Thymus (tissue), 11 donors: ENCODE results near the gene NEDD1. TPM values are rescaled to one million over a fixed set of nuclear protein-coding genes. Genes with fewer than 3 reads are reported as not detected.

Experiments
- DNase-seq, 9 donors: peaks; one replicate each; pipeline ENCODE4 v3.0.0-alpha.2; 2013; ENCODE audit warnings: low spot score in 9 of 9, low read depth in 6 of 9, missing footprints in 1 of 9
- H3K27ac ChIP-seq, 2 donors: one replicate each; pipeline ENCODE4 v1.5.1; 2013; ENCODE audit warnings: control low read depth in 1 of 2, low read depth in 1 of 2, low read length in 1 of 2, mild to moderate bottlenecking in 1 of 2, moderate library complexity in 1 of 2
- H3K27me3 ChIP-seq, 2 donors: one replicate each; pipeline ENCODE4 v1.5.1; 2013; ENCODE audit warnings: low read length in 1 of 2; ENCODE audit not compliant: control insufficient read depth in 2 of 2, insufficient read depth in 1 of 2
- H3K36me3 ChIP-seq, 2 donors: one replicate each; pipeline ENCODE4 v1.5.1; 2013; ENCODE audit warnings: low read length in 1 of 2, mild to moderate bottlenecking in 1 of 2, moderate library complexity in 1 of 2; ENCODE audit not compliant: control insufficient read depth in 2 of 2, insufficient read depth in 2 of 2
- H3K4me1 ChIP-seq, 2 donors: one replicate each; pipeline ENCODE4 v1.5.1; 2013; ENCODE audit warnings: low read length in 2 of 2; ENCODE audit not compliant: control insufficient read depth in 2 of 2, insufficient read depth in 2 of 2
- H3K4me3 ChIP-seq, 2 donors: one replicate each; pipeline ENCODE4 v1.5.1; 2013; ENCODE audit warnings: low read length in 2 of 2, control low read depth in 1 of 2, mild to moderate bottlenecking in 1 of 2
- H3K9me3 ChIP-seq, 2 donors: one replicate each; pipeline ENCODE4 v1.5.1; 2013; ENCODE audit warnings: low read length in 1 of 2, mild to moderate bottlenecking in 1 of 2; ENCODE audit not compliant: control insufficient read depth in 2 of 2, insufficient read depth in 1 of 2
- WGBS: extraction: QIAGEN DNeasy Blood & Tissue Kit; methylation state at CpG from one replicate; pipeline ENCODE4 v1.1.7; 2013; 5-methylcytosine and 5-hydroxymethylcytosine counted together
- polyA plus RNA-seq: library from polyadenylated mRNA; stranded (reverse); fragments of 200-250 nt; gene quantifications from one replicate; pipeline ENCODE4 v1.2.3, GENCODE V29; 2013
- total RNA-seq: library from RNA; stranded (reverse); fragments of 120-200 nt; gene quantifications from one replicate; pipeline ENCODE4 v1.2.4, GENCODE V29; 2013
- donor health status: healthy.

Gene NEDD1
- total and polyA plus RNA-seq, 2 donors = 14.0 to 41.4 TPM

GRCh38 chr12:96986883-96987523 lies 79.9 kb downstream of the NEDD1 start:
- Histone ChIP-seq H3K9me3 (no peaks in the 10 kb centered on the region), H3K4me1 (peaks cover 5 to 6% of the 10 kb centered on the region in 2 donors), H3K27me3 (peaks cover 8 to 19% of the 10 kb centered on the region in 2 donors), H3K27ac (no peak overlapping the region), H3K4me3 (no peak overlapping the region), H3K36me3 (no peaks in the 10 kb centered on the region)
- 36% methylated on average over 2 of the region's 2 CpGs for WGBS
- DNase-seq = peak in 2 of 9 donors; percentile 6 to 32

- no peak overlapping the region for H3K4me3 ChIP-seq
- DNase-seq = no peak
- 88% methylated on average over 3 of the region's 3 CpGs for WGBS
- H3K27me3 ChIP-seq = peaks cover 8 to 19% of the 10 kb centered on the region in 2 donors
- H3K27ac ChIP-seq = no peak overlapping the region
- H3K36me3 ChIP-seq = no peaks in the 10 kb centered on the region
- H3K9me3 ChIP-seq = no peaks in the 10 kb centered on the region
- peaks cover 5 to 6% of the 10 kb centered on the region in 2 donors for H3K4me1 ChIP-seq
Measured at GRCh38 chr12:96988919-96989318, 81.9 kb downstream of the NEDD1 start.

GRCh38 chr12:96989916-96990315 lies 82.9 kb downstream of the NEDD1 start:
- no peak for DNase-seq
- H3K27ac ChIP-seq = no peak overlapping the region
- peaks cover 5 to 6% of the 10 kb centered on the region in 2 donors for H3K4me1 ChIP-seq
- 82% methylated on average over 5 of the region's 5 CpGs for WGBS
- H3K36me3 ChIP-seq = no peaks in the 10 kb centered on the region
- peaks cover 8 to 19% of the 10 kb centered on the region in 2 donors for H3K27me3 ChIP-seq
- H3K9me3 ChIP-seq = no peaks in the 10 kb centered on the region
- no peak overlapping the region for H3K4me3 ChIP-seq

DNA sequence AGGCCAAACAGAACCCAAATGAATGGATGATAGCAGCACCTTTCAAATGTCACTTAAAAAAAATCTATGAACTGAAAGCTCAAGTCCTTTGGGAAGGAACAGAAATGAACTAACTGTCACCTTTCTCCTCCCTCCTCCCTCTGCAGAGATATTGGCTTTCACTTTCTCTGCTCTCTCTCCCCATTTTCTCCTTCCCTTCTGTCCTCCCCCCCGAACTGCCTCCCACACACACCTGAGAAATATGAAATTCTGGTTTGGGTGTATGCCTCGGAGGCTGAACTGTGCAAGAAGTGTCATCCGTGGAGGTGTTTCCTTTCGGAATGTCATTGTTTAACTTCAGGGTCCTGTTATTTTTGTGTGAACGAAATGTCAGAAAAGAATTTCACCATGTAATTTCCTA lies 87.8 kb downstream of the NEDD1 start:
- 72% methylated on average over 5 of the region's 5 CpGs for WGBS
- no peak overlapping the region for H3K4me3 ChIP-seq
- DNase-seq = no peak
- H3K27ac ChIP-seq = no peak overlapping the region
- no peaks in the 10 kb centered on the region for H3K4me1 ChIP-seq
- no peaks in the 10 kb centered on the region for H3K36me3 ChIP-seq
- peaks cover 0 to 3% of the 10 kb centered on the region in 2 donors for H3K27me3 ChIP-seq
- H3K9me3 ChIP-seq = no peaks in the 10 kb centered on the region

DNA sequence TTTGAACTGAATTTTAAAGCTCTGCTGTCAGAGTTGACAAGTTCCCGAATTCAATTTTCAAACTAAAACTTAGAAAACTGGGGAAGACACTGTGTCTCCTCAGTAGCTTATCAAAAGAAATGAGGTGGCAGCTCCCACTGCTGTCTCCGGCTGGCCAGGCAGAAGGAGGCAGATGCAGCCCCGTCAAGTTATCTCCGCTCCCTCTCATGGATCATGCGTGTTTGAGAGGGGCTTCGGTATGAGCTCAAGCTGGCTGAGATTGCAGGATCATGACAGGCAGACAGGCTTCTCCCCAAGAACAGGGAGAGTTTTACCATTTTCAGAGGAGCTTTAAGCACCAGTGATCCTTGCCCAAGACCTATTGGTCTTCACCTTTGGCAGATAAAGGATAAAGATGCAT lies 88.8 kb downstream of the NEDD1 start:
- no peak overlapping the region for H3K27ac ChIP-seq
- H3K4me3 ChIP-seq = no peak overlapping the region
- peaks cover 0 to 3% of the 10 kb centered on the region in 2 donors for H3K27me3 ChIP-seq
- H3K36me3 ChIP-seq = no peaks in the 10 kb centered on the region
- WGBS = 96% methylated on average over 6 of the region's 6 CpGs
- no peaks in the 10 kb centered on the region for H3K9me3 ChIP-seq
- no peaks in the 10 kb centered on the region for H3K4me1 ChIP-seq
- no peak for DNase-seq

GRCh38 chr12:96997797-96998484 lies 90.9 kb downstream of the NEDD1 start:
- Histone ChIP-seq H3K9me3 (no peaks in the 10 kb centered on the region), H3K27ac (no peak overlapping the region), H3K4me1 (no peaks in the 10 kb centered on the region), H3K27me3 (no peaks in the 10 kb centered on the region), H3K4me3 (no peak overlapping the region), H3K36me3 (no peaks in the 10 kb centered on the region)
- DNase-seq = no peak
- 92% methylated on average over 7 of the region's 7 CpGs for WGBS

GRCh38 chr12:97003276-97003675 lies 96.2 kb downstream of the NEDD1 start:
- no peaks in the 10 kb centered on the region for H3K36me3 ChIP-seq
- H3K27ac ChIP-seq = no peak overlapping the region
- H3K4me1 ChIP-seq = no peaks in the 10 kb centered on the region
- no peak overlapping the region for H3K4me3 ChIP-seq
- DNase-seq = no peak
- 98% methylated on average over 8 of the region's 8 CpGs for WGBS
- no peaks in the 10 kb centered on the region for H3K9me3 ChIP-seq
- no peaks in the 10 kb centered on the region for H3K27me3 ChIP-seq
